ENCODE data around the gene TLL2. TPM values are rescaled to one million over a fixed set of nuclear protein-coding genes. Genes with fewer than 3 reads are reported as not detected.

Gene TLL2
- polyA plus RNA-seq, 2 of the 4 experiments (the other 2 are of a cell fraction): 0.08 to 0.13 TPM

GRCh38 chr10:96511044-96511945, 2.4 kb downstream of the TLL2 start:
- peak; percentile 61 to 68 for DNase-seq (ENCODE audit: low read depth in 1 of 2, low spot score in 1 of 2)
- peak; percentile 41 to 60; a peak in 5 of 6 replicates for ATAC-seq
- Histone ChIP-seq H3K9me3 (no peaks in the 10 kb centered on the region), H3K27ac (no peak overlapping the region), H3K4me1 (peaks cover 6% of the 10 kb centered on the region; the same call in 2 of the 3 replicates), H3K4me3 (no peak overlapping the region), H3K4me2 (no peak overlapping the region)
- ChIA-PET CTCF (interaction anchor here (0.6 to 7.5 kb wide), 32 partner anchors 10 to 605 kb away, joined by 3 to 62 read pairs (median 4); no protein-coding TSS in a partner anchor), POLR2A (no interaction called here)
- WGBS (ENCODE audit: missing lambda C conversion rate): 33% methylated on average over 7 of the region's 7 CpGs
- FAIRE-seq: no peak
- TF ChIP-seq RAD21 (conservative IDR thresholded peaks at IDR 0.05 in 1 of 2, IDR thresholded peaks at IDR 0.05 in 1 of 2): peak; percentile 43 to 49
- 0 out of 2 replicates have a peak, but pooled peaks have one; percentile 27 for TF ChIP-seq MYC (IDR thresholded peaks at IDR 0.05; ENCODE audit: borderline replicate concordance, low read length)
- TF ChIP-seq CTCF (IDR thresholded peaks at IDR 0.05): peak; percentile 62
- TF ChIP-seq EP300 (IDR thresholded peaks at IDR 0.05): no peak
- TF ChIP-seq SMC3 (IDR thresholded peaks at IDR 0.05): peak; percentile 74
- no peak for TF ChIP-seq CBX2 (IDR thresholded peaks at IDR 0.05; ENCODE audit: borderline replicate concordance, low read depth)
- no peak for TF ChIP-seq NFE2L2 (conservative IDR thresholded peaks at IDR 0.05; ENCODE audit: low read length)

- ATAC-seq: no peak
Measured at GRCh38 chr10:96509017-96509641, 4.6 kb downstream of the TLL2 start.

More at GRCh38 chr10:96509017-96509641, 4.6 kb downstream of the TLL2 start:
- Histone ChIP-seq H3K4me3 (no peak overlapping the region), H3K4me2 (no peak overlapping the region), H3K9me3 (no peaks in the 10 kb centered on the region), H3K4me1 (peaks cover under 1% of the 10 kb centered on the region; the same call in 1 of the 3 replicates), H3K27ac (no peak overlapping the region)
- CTCF ChIA-PET: interaction anchor here (1.9 to 7.5 kb wide), 6 partner anchors 8 to 134 kb away, joined by 4 to 62 read pairs (median 26); no protein-coding TSS in a partner anchor
- POLR2A ChIA-PET: no interaction called here
- DNase-seq (ENCODE audit: low read depth in 1 of 2, low spot score in 1 of 2) (no peak), FAIRE-seq (no peak)
- TF ChIP-seq CTCF (IDR thresholded peaks at IDR 0.05) (no peak), RFX5 (IDR thresholded peaks at IDR 0.05) (no peak), HMGXB4 (CRISPR knock-in tag; IDR thresholded peaks at IDR 0.05; ENCODE audit: borderline replicate concordance) (no peak), CHD2 (IDR thresholded peaks at IDR 0.05; ENCODE audit: low read length, partially characterized antibody) (no peak), KDM1A (IDR thresholded peaks at IDR 0.05; ENCODE audit: low read depth) (no peak)
- 31% methylated on average over 3 of the region's 3 CpGs for WGBS (ENCODE audit: missing lambda C conversion rate)
